Urinary bladder (tissue), 4 donors: ENCODE results near the gene GABRB1. TPM values are rescaled to one million over a fixed set of nuclear protein-coding genes. Genes with fewer than 3 reads are reported as not detected.

Experiments
- DNase-seq: peaks from one replicate; pipeline ENCODE4 v3.0.0-alpha.2; 2015; ENCODE audit errors: extremely low spot score
- H3K27ac ChIP-seq: one replicate; pipeline ENCODE4 v1.5.1; 2013; ENCODE audit warnings: low read depth, mild to moderate bottlenecking, moderate library complexity
- H3K36me3 ChIP-seq: one replicate; pipeline ENCODE4 v1.6.1; 2013; ENCODE audit warnings: mild to moderate bottlenecking, moderate library complexity; ENCODE audit not compliant: insufficient read depth
- H3K4me1 ChIP-seq: one replicate; pipeline ENCODE4 v1.6.1; 2013; ENCODE audit warnings: mild to moderate bottlenecking, moderate library complexity; ENCODE audit not compliant: insufficient read depth
- H3K4me3 ChIP-seq: one replicate; pipeline ENCODE4 v1.5.1; 2013; ENCODE audit warnings: low read depth, low read length
- WGBS: extraction: QIAGEN DNeasy Blood & Tissue Kit; methylation state at CpG from one replicate; pipeline ENCODE4 v1.1.7; 2013; 5-methylcytosine and 5-hydroxymethylcytosine counted together
- polyA plus RNA-seq: library from polyadenylated mRNA; stranded (reverse); fragments of 200-250 nt; gene quantifications from one replicate; pipeline ENCODE4 v1.2.3, GENCODE V29; 2013
- total RNA-seq: library from RNA; depleted of rRNA; stranded (reverse); fragments of >200 nt; gene quantifications from one replicate; pipeline ENCODE4 v1.2.3, GENCODE V29; 2014
- donor health status: healthy with polysubstance abuse.
- donor health status: healthy.

Gene GABRB1
- total and polyA plus RNA-seq, 2 donors, result 0.79 TPM; not detected in 1

GRCh38 chr4:47109379-47109778 lies 78.0 kb downstream of the GABRB1 start:
- Histone ChIP-seq H3K4me1 (no peaks in the 10 kb centered on the region), H3K27ac (no peak overlapping the region), H3K36me3 (no peaks in the 10 kb centered on the region), H3K4me3 (no peak overlapping the region)
- 83% methylated on average over 2 of the region's 2 CpGs for WGBS
- no peak for DNase-seq

- Histone ChIP-seq H3K4me3 (no peak overlapping the region), H3K36me3 (no peaks in the 10 kb centered on the region), H3K4me1 (no peaks in the 10 kb centered on the region), H3K27ac (no peak overlapping the region)
- DNase-seq, result no peak
- 89% methylated on average over 1 of the region's 1 CpG for WGBS
Observed at GRCh38 chr4:47110546-47111132, 79.3 kb downstream of the GABRB1 start.

- DNase-seq, result no peak
- no peak overlapping the region for H3K4me3 ChIP-seq
- H3K4me1 ChIP-seq, result no peaks in the 10 kb centered on the region
- no peaks in the 10 kb centered on the region for H3K36me3 ChIP-seq
- no peak overlapping the region for H3K27ac ChIP-seq
- 50% methylated on average over 3 of the region's 3 CpGs for WGBS
Observed at GRCh38 chr4:47118192-47118929, 87.0 kb downstream of the GABRB1 start.

- Histone ChIP-seq H3K4me3 (no peak overlapping the region), H3K36me3 (no peaks in the 10 kb centered on the region), H3K4me1 (no peaks in the 10 kb centered on the region), H3K27ac (no peak overlapping the region)
- DNase-seq, result no peak
- WGBS, result 87% methylated on average over 1 of the region's 1 CpG
Observed at GRCh38 chr4:47120783-47121182, 89.4 kb downstream of the GABRB1 start.

- peak; percentile 5 for DNase-seq
- H3K4me3 ChIP-seq, result no peak overlapping the region
- WGBS, result 5% methylated on average over 4 of the region's 4 CpGs
- H3K4me1 ChIP-seq, result no peaks in the 10 kb centered on the region
- no peak overlapping the region for H3K27ac ChIP-seq
- no peaks in the 10 kb centered on the region for H3K36me3 ChIP-seq
Observed at GRCh38 chr4:47122592-47123291, 91.4 kb downstream of the GABRB1 start.

GRCh38 chr4:47128991-47129390 lies 97.6 kb downstream of the GABRB1 start:
- Histone ChIP-seq H3K36me3 (no peaks in the 10 kb centered on the region), H3K4me1 (no peaks in the 10 kb centered on the region), H3K27ac (no peak overlapping the region), H3K4me3 (no peak overlapping the region)
- DNase-seq, result no peak
- 90% methylated on average over 1 of the region's 1 CpG for WGBS

- H3K4me3 ChIP-seq, result no peak overlapping the region
- DNase-seq, result no peak
- 77% methylated on average over 4 of the region's 4 CpGs for WGBS
- no peaks in the 10 kb centered on the region for H3K4me1 ChIP-seq
- no peak overlapping the region for H3K27ac ChIP-seq
- H3K36me3 ChIP-seq, result no peaks in the 10 kb centered on the region
Observed at GRCh38 chr4:47135210-47135609, 103.8 kb downstream of the GABRB1 start.

GRCh38 chr4:47143261-47143660 lies 111.9 kb downstream of the GABRB1 start:
- Histone ChIP-seq H3K4me1 (no peaks in the 10 kb centered on the region), H3K27ac (no peak overlapping the region), H3K36me3 (no peaks in the 10 kb centered on the region), H3K4me3 (no peak overlapping the region)
- DNase-seq, result no peak
- WGBS, result 78% methylated on average over 3 of the region's 3 CpGs

- H3K36me3 ChIP-seq, result no peaks in the 10 kb centered on the region
- WGBS, result 16% methylated on average over 4 of the region's 4 CpGs
- no peak overlapping the region for H3K4me3 ChIP-seq
- DNase-seq, result no peak
- H3K4me1 ChIP-seq, result no peaks in the 10 kb centered on the region
- no peak overlapping the region for H3K27ac ChIP-seq
Observed at GRCh38 chr4:47145630-47146029, 114.3 kb downstream of the GABRB1 start.

GRCh38 chr4:47154816-47155370 lies 123.5 kb downstream of the GABRB1 start:
- H3K27ac ChIP-seq, result no peak overlapping the region
- no peak for DNase-seq
- H3K4me1 ChIP-seq, result no peaks in the 10 kb centered on the region
- 53% methylated on average over 6 of the region's 6 CpGs for WGBS
- no peaks in the 10 kb centered on the region for H3K36me3 ChIP-seq
- no peak overlapping the region for H3K4me3 ChIP-seq

GRCh38 chr4:47155919-47156318 lies 124.6 kb downstream of the GABRB1 start:
- 79% methylated on average over 3 of the region's 3 CpGs for WGBS
- Histone ChIP-seq H3K4me3 (no peak overlapping the region), H3K4me1 (no peaks in the 10 kb centered on the region), H3K36me3 (no peaks in the 10 kb centered on the region), H3K27ac (no peak overlapping the region)
- no peak for DNase-seq

GRCh38 chr4:47160095-47160494 lies 128.7 kb downstream of the GABRB1 start:
- 60% methylated on average over 3 of the region's 3 CpGs for WGBS
- no peak for DNase-seq
- Histone ChIP-seq H3K36me3 (no peaks in the 10 kb centered on the region), H3K4me1 (no peaks in the 10 kb centered on the region), H3K27ac (no peak overlapping the region), H3K4me3 (no peak overlapping the region)

GRCh38 chr4:47167081-47168035 lies 136.0 kb downstream of the GABRB1 start:
- no peaks in the 10 kb centered on the region for H3K4me1 ChIP-seq
- WGBS, result 60% methylated on average over 5 of the region's 5 CpGs
- H3K36me3 ChIP-seq, result no peaks in the 10 kb centered on the region
- no peak for DNase-seq
- H3K27ac ChIP-seq, result no peak overlapping the region
- no peak overlapping the region for H3K4me3 ChIP-seq
